Adipose tissue (tissue), 3 donors: ENCODE data around the gene ZDHHC11B. TPM values are rescaled to one million over a fixed set of nuclear protein-coding genes. Genes with fewer than 3 reads are reported as not detected.

Source experiments
- H3K27ac ChIP-seq: one replicate; pipeline ENCODE4 v1.5.1; 2013; ENCODE audit warnings: low read depth, low read length
- WGBS, 3 donors: extraction: QIAGEN DNeasy Blood & Tissue Kit; methylation state at CpG; one replicate each; pipeline ENCODE4 v1.1.7; 2013; 5-methylcytosine and 5-hydroxymethylcytosine counted together
- polyA plus RNA-seq, 3 donors: library from polyadenylated mRNA; stranded (reverse); fragments of 200-250 nt; gene quantifications; one replicate each; pipeline ENCODE4 v1.2.3, GENCODE V29; 2013
- donor health status: healthy with polysubstance abuse.
- donor health status: Bipolar disorder and iron deficiency.
- donor health status: healthy.

ZDHHC11B gene
- polyA plus RNA-seq, 3 donors: 1.1 to 4.4 (median 2.7) TPM

GRCh38 chr5:661891-662750 is 122.4 kb downstream of the ZDHHC11B start:
- H3K27ac ChIP-seq: no peak overlapping the region
- 96 to 98% (median 97%) methylated on average over 46 to 53 of the region's 53 CpGs for WGBS, 3 donors

- no peak overlapping the region for H3K27ac ChIP-seq
- WGBS, 3 donors: 95 to 97% (median 96%) methylated on average over 11 of the region's 11 CpGs
Observed at GRCh38 chr5:660491-661030, 124.0 kb downstream of the ZDHHC11B start.

Other genes with a start within 250 kb of the ZDHHC11B start
- 1 to 10 TPM; 1.5 to 2.9 (median 2.6) TPM for gene CEP72, start 172.4 kb downstream of the ZDHHC11B start, polyA plus RNA-seq
- 1 to 10 TPM; 1.2 to 3.1 (median 2.7) TPM for gene TPPP, start 91.4 kb downstream of the ZDHHC11B start, polyA plus RNA-seq
- 1 to 10 TPM; 3.1 to 5.1 (median 4.4) TPM for gene ZDHHC11, start 66.3 kb upstream of the ZDHHC11B start, polyA plus RNA-seq
- 10 to 100 TPM; 15.6 to 27.6 (median 24.3) TPM for gene BRD9, start 108.1 kb upstream of the ZDHHC11B start, polyA plus RNA-seq
- 1 to 10 TPM in 2 of 3 donors, under 1 TPM in 1; 0.58 to 1.5 (median 1.5) TPM for gene TRIP13, start 108.2 kb upstream of the ZDHHC11B start, polyA plus RNA-seq
- 1 to 10 TPM; 5.0 to 8.8 (median 5.5) TPM for gene NKD2, start 224.1 kb upstream of the ZDHHC11B start, polyA plus RNA-seq